ENCODE measurements around the gene FAU. TPM values are rescaled to one million over a fixed set of nuclear protein-coding genes. Genes with fewer than 3 reads are reported as not detected.
A peak's percentile ranks its signal among the peaks of the same experiment; 100 is the strongest.

FAU gene
- total and polyA plus RNA-seq, 7 donors: 465 to 798 (median 639) TPM

DNA sequence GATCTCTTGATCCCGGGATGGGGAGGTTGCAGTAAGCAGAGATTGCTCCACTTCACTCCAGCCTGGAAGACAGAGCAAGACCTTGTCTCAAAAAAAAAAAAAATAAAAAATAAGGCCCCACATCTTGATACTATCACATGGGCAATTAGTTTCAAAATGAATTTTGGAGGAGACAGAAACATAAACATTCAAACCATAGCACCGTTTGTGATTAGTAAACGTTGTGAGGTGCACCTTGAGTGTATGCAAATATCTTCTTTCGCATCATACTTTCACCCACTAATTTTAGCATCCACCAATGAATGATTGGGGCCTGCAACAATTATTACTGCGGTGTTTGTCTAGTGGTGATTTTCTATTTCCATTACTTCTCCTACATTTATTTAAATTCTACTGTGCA is 37.1 kb upstream of the FAU start:
- Histone ChIP-seq H3K4me3 (no peak overlapping the region), H3K36me3 (ENCODE audit: insufficient read depth in 1 of 2, low read depth in 1 of 2) (no peaks in the 10 kb centered on the region), H3K27ac (no peak overlapping the region), H3K27me3 (ENCODE audit: insufficient read depth in 3 of 3, low read length in 2 of 3) (no peaks in the 10 kb centered on the region), H3K4me1 (no peaks in the 10 kb centered on the region), H3K9me3 (no peaks in the 10 kb centered on the region)
- WGBS, 3 donors: 75 to 84% (median 75%) methylated on average over 5 of the region's 5 CpGs
- DNase-seq (no peak), ATAC-seq (no peak)
- no peak for TF ChIP-seq CTCF (IDR thresholded peaks at IDR 0.05)
- intact Hi-C loops (cut with DNase I): no loop called here

GRCh38 chr11:65157336-65157735 is 35.4 kb upstream of the FAU start:
- no peak for ATAC-seq
- H3K4me3 ChIP-seq: no peak overlapping the region
- WGBS, 3 donors: 73 to 76% (median 76%) methylated on average over 3 of the region's 3 CpGs
- H3K36me3 ChIP-seq (ENCODE audit: insufficient read depth in 1 of 2, low read depth in 1 of 2): no peaks in the 10 kb centered on the region
- DNase-seq: no peak
- no peaks in the 10 kb centered on the region for H3K9me3 ChIP-seq
- H3K27ac ChIP-seq: no peak overlapping the region
- H3K4me1 ChIP-seq: no peaks in the 10 kb centered on the region
- intact Hi-C loops (cut with DNase I): no loop called here
- H3K27me3 ChIP-seq (ENCODE audit: insufficient read depth in 3 of 3, low read length in 2 of 3): no peaks in the 10 kb centered on the region
- TF ChIP-seq CTCF (IDR thresholded peaks at IDR 0.05): no peak

DNA sequence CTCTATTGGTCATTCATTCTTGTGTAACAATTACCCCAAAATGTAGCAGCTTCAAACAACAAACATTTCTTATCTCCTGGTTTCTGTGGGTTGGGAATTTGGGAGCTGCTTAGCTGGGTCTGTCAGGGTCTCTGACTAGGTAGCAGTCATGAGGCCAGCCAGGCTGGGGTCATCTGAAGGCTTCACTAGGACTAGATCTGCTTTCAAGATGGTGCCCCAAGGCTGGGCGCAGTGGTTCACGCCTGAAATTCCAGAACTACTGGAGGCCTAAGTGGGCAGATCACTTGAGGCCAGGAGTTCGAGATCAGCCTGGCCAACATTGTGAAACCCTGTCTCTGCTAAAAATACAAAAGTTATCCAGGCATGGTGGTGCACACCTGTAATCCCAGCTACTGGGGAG is 35.0 kb upstream of the FAU start:
- DNase-seq: no peak
- Histone ChIP-seq H3K4me1 (no peaks in the 10 kb centered on the region), H3K36me3 (ENCODE audit: insufficient read depth in 1 of 2, low read depth in 1 of 2) (no peaks in the 10 kb centered on the region), H3K27ac (no peak overlapping the region), H3K9me3 (no peaks in the 10 kb centered on the region), H3K4me3 (no peak overlapping the region), H3K27me3 (ENCODE audit: insufficient read depth in 3 of 3, low read length in 2 of 3) (no peaks in the 10 kb centered on the region)
- no peak for TF ChIP-seq CTCF (IDR thresholded peaks at IDR 0.05)
- 85 to 93% (median 91%) methylated on average over 3 of the region's 3 CpGs for WGBS, 3 donors
- intact Hi-C loops (cut with DNase I): no loop called here
- no peak for ATAC-seq

DNA sequence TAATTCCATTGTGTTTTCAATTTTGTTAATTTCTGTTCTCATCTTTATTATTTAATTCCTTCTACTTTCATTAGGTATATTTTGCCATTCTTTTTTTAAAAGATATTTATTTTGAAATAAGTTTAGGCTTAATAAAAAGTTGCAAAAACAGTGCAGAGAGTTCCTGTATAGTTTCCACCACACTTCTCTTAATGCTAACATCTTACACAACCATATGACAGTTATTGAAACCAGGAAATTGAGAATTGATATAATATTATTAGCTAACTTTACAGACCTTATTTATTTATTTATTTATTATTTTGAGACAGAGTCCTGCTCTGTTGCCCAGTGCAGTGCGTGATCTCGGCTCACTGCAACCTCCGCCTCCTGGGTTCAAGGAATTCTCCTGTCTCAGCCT is 34.3 kb upstream of the FAU start:
- H3K27ac ChIP-seq: no peak overlapping the region
- no peak for ATAC-seq
- no peaks in the 10 kb centered on the region for H3K27me3 ChIP-seq (ENCODE audit: insufficient read depth in 3 of 3, low read length in 2 of 3)
- no peak for TF ChIP-seq CTCF (IDR thresholded peaks at IDR 0.05)
- H3K4me3 ChIP-seq: no peak overlapping the region
- intact Hi-C loops (cut with DNase I): no loop called here
- no peaks in the 10 kb centered on the region for H3K9me3 ChIP-seq
- DNase-seq: no peak
- no peaks in the 10 kb centered on the region for H3K36me3 ChIP-seq (ENCODE audit: insufficient read depth in 1 of 2, low read depth in 1 of 2)
- H3K4me1 ChIP-seq: peaks cover under 1% of the 10 kb centered on the region
- 92 to 96% (median 96%) methylated on average over 3 of the region's 3 CpGs for WGBS, 3 donors

- Histone ChIP-seq H3K36me3 (ENCODE audit: insufficient read depth in 1 of 2, low read depth in 1 of 2) (no peaks in the 10 kb centered on the region), H3K9me3 (no peaks in the 10 kb centered on the region), H3K4me1 (peaks cover 16% of the 10 kb centered on the region), H3K27me3 (ENCODE audit: insufficient read depth in 3 of 3, low read length in 2 of 3) (no peaks in the 10 kb centered on the region), H3K4me3 (no peak overlapping the region), H3K27ac (peak overlapping the region; percentile 89)
- intact Hi-C loops (cut with DNase I): no loop called here
- 64 to 89% (median 83%) methylated on average over 2 of the region's 2 CpGs for whole genome bisulfite sequencing, 3 donors
- ATAC-seq (no peak), DNase-seq (no peak)
- TF ChIP-seq CTCF (IDR thresholded peaks at IDR 0.05): no peak
Measured at GRCh38 chr11:65152122-65152521, 30.2 kb upstream of the FAU start.

All from psoas muscle (tissue), 8 donors.